ENCODE results near the gene BMP6. TPM values are rescaled to one million over a fixed set of nuclear protein-coding genes. Genes with fewer than 3 reads are reported as not detected.

BMP6 gene
- total RNA-seq, 1 experiment from 2014 or later = 1.6 TPM

GRCh38 chr6:7904654-7905319, 178.9 kb downstream of the BMP6 start:
- H2AFZ ChIP-seq (ENCODE audit: low read depth, low read length, poor library complexity, severe bottlenecking) = no peak overlapping the region
- H3K79me2 ChIP-seq (ENCODE audit: insufficient read depth, low read length) = peaks cover 93% of the 10 kb centered on the region
- no peak overlapping the region for H3K4me3 ChIP-seq (replicated peaks in 1 of 2; ENCODE audit: low read depth in 1 of 2, low read length in 2 of 2)
- RAD21 ChIA-PET (ENCODE audit: low non-redundant PET in 1 of 2, low total read pairs in 2 of 2, uncharacterized antibody in 2 of 2, unreplicated experiment in 2 of 2) = no interaction called here
- no peak overlapping the region for H3K4me2 ChIP-seq (ENCODE audit: low read length)
- H3K4me1 ChIP-seq (ENCODE audit: control insufficient read depth in 1 of 2, insufficient read depth in 2 of 2, low read length in 2 of 2) = peaks cover 0 to 14% of the 10 kb centered on the region in 2 experiments; a peak in 2 of 4 replicates
- POLR2A ChIA-PET = no interaction called here
- H3K27me3 ChIP-seq (ENCODE audit: insufficient read depth, low read length) = no peaks in the 10 kb centered on the region
- CTCF ChIA-PET = no interaction called here
- TF ChIP-seq TCF7L2 (IDR thresholded peaks at IDR 0.05; ENCODE audit: borderline replicate concordance, extremely low read depth, insufficient read depth, insufficient read length) (no peak), POLR2AphosphoS5 (IDR thresholded peaks at IDR 0.05; ENCODE audit: low read depth, low read length) (no peak), ATF3 (IDR thresholded peaks at IDR 0.05) (no peak), ZNF274 (IDR thresholded peaks at IDR 0.05; ENCODE audit: low read depth, low read length) (no peak), REST (IDR thresholded peaks at IDR 0.05; ENCODE audit: low read depth) (no peak), MAX (IDR thresholded peaks at IDR 0.05) (no peak), ZFX (IDR thresholded peaks at IDR 0.05) (no peak), JUND (IDR thresholded peaks at IDR 0.05) (no peak), SP1 (IDR thresholded peaks at IDR 0.05; ENCODE audit: low read depth) (no peak)
- DNase-seq (ENCODE audit: low read depth, low spot score) (no peak), ATAC-seq (no peak)
- peaks cover 31 to 50% of the 10 kb centered on the region in 2 experiments; a peak in 3 of 4 replicates for H3K36me3 ChIP-seq (ENCODE audit: control insufficient read depth in 1 of 2, insufficient read depth in 2 of 2, low read length in 2 of 2)
- BruUV-seq (replicated peaks) = no TSS peak
- peaks cover 6% of the 10 kb centered on the region; the same call in 1 of the 2 replicates for H4K20me1 ChIP-seq (ENCODE audit: insufficient read depth)
- H3K9ac ChIP-seq (ENCODE audit: low read length) = no peak overlapping the region
- no peak overlapping the region for H3K27ac ChIP-seq (ENCODE audit: low read depth, low read length)
- H3K9me3 ChIP-seq (ENCODE audit: control insufficient read depth in 1 of 2, insufficient read depth in 1 of 2, low read depth in 1 of 2, low read length in 2 of 2) = no peaks in the 10 kb centered on the region
- no peaks in the 10 kb centered on the region for H3K9me2 ChIP-seq (ENCODE audit: insufficient read depth)
- intact Hi-C loops (cut with micrococcal nuclease) = no loop called here

Measured in HCT116 (cell line).